Measurements from ENCODE around the gene MAD1L1.

GRCh38 chr7:2118056-2118455, 114.7 kb downstream of the MAD1L1 start:
- no peak for TF ChIP-seq POLR2AphosphoS5 (IDR thresholded peaks at IDR 0.05; ENCODE audit: borderline replicate concordance, low read depth, low read length)
- no peak for TF ChIP-seq EZH2 (IDR thresholded peaks at IDR 0.05)
